Transverse colon (tissue), 4 donors: ENCODE results near the gene CFHR5. TPM values are rescaled to one million over a fixed set of nuclear protein-coding genes. Genes with fewer than 3 reads are reported as not detected.

Experiments used
- DNase-seq: peaks from one replicate; pipeline ENCODE4 v3.0.0-alpha.2; 2019
- H3K27ac ChIP-seq, 4 donors: fragments of 200-600 bp; sonication (generic); 2 replicates each; pipeline ENCODE4 v1.5.1; 2016 to 2018; ENCODE audit warnings: inconsistent platforms in 4 of 4
- H3K27me3 ChIP-seq: fragments of 200-600 bp; sonication (generic); 2 replicates; pipeline ENCODE4 v1.5.1; 2017; ENCODE audit warnings: inconsistent platforms
- H3K36me3 ChIP-seq, 4 donors: fragments of 200-600 bp; sonication (generic); 2 replicates each; pipeline ENCODE4 v1.5.1; 2017 to 2019; ENCODE audit warnings: inconsistent platforms in 4 of 4
- H3K4me1 ChIP-seq, 4 donors: fragments of 200-600 bp; sonication (generic); 2 replicates each; pipeline ENCODE4 v1.5.1; 2017 to 2020; ENCODE audit warnings: inconsistent platforms in 4 of 4
- H3K4me3 ChIP-seq, 4 donors: fragments of 200-600 bp; sonication (generic); 1 replicate in 1 of 4; 2 replicates in 3 of 4; pipeline versions ENCODE4 v1.5.1 to v1.6.1; 2017 to 2019; ENCODE audit warnings: inconsistent platforms in 4 of 4
- H3K9me3 ChIP-seq, 2 donors: fragments of 200-600 bp; sonication (generic); 2 replicates each; pipeline ENCODE4 v1.5.1; 2017 to 2019; ENCODE audit warnings: inconsistent platforms in 2 of 2
- EP300 ChIP-seq: sonication (generic); formaldehyde crosslinking; IDR thresholded peaks from one replicate; pipeline ENCODE4 v1.6.1; 2017; ENCODE audit warnings: antibody characterized with exemption, low read depth
- POLR2A ChIP-seq: fragments of 450-650 bp; IDR thresholded peaks from one replicate; pipeline ENCODE4 v1.6.1; 2016; ENCODE audit warnings: antibody characterized with exemption, mild to moderate bottlenecking, moderate library complexity
- POLR2AphosphoS5 ChIP-seq, 3 donors: sonication (generic); formaldehyde crosslinking; IDR thresholded peaks; one replicate each; pipeline ENCODE4 v1.6.1; 2016; ENCODE audit warnings: antibody characterized with exemption in 3 of 3
- WGBS, 2 donors: methylation state at CpG; one replicate each; pipeline ENCODE4 v1.1.5; 2018; ENCODE audit warnings: low coverage in 1 of 2; 5-methylcytosine and 5-hydroxymethylcytosine counted together
- in situ Hi-C, 4 donors: fragments of 200-750 bp; cut with MboI; loops; one replicate each; pipeline versions ENCODE4 v1.15.0 to v1.15.1; 2017; ENCODE audit warnings: low sequenced_read_pairs in 3 of 4, low pct_ligation_motif_present in 1 of 4, low pct_unique_long_range_greater_than_20kb in 1 of 4
- intact Hi-C: fragments of 100-400 bp; cut with DNase I; formaldehyde crosslinking; loops from one replicate; pipeline ENCODE4 v1.15.1; 2023; ENCODE audit warnings: low total_unique reads
- small RNA-seq, 4 donors: library from RNA; depleted of rRNA; stranded (forward); fragments of <200 nt; gene quantifications; one replicate each; pipeline ENCODE3, GENCODE V24; 2016
- total RNA-seq, 4 donors: library from RNA; depleted of rRNA; stranded (reverse); fragments of >200 nt; gene quantifications; one replicate each; pipeline ENCODE4 v1.1.0, GENCODE V29; 2016
- TF ChIP-seq, protein P1 (sequence below), 5 experiments: fragments of 200-600 bp in 3 of 5; fragments of 450-650 bp in 2 of 5; sonication (generic) in 3 of 5; IDR thresholded peaks; 1 replicate in 2 of 5; 2 replicates in 3 of 5; pipeline ENCODE4 v1.5.1; 2016 to 2017; ENCODE audit warnings: antibody characterized with exemption in 5 of 5, inconsistent platforms in 3 of 5, mild to moderate bottlenecking in 2 of 5, moderate library complexity in 1 of 5

The CFHR5 gene
- total RNA-seq, 4 donors from 2014 or later, result not detected

GRCh38 chr1:197036861-197037260 is 59.5 kb downstream of the CFHR5 start:
- Histone ChIP-seq H3K4me1 (no peaks in the 10 kb centered on the region), H3K9me3 (no peaks in the 10 kb centered on the region), H3K4me3 (no peak overlapping the region), H3K36me3 (no peaks in the 10 kb centered on the region), H3K27ac (no peak overlapping the region), H3K27me3 (no peaks in the 10 kb centered on the region)
- TF ChIP-seq EP300, result no peak
- TF ChIP-seq, protein P1, sequence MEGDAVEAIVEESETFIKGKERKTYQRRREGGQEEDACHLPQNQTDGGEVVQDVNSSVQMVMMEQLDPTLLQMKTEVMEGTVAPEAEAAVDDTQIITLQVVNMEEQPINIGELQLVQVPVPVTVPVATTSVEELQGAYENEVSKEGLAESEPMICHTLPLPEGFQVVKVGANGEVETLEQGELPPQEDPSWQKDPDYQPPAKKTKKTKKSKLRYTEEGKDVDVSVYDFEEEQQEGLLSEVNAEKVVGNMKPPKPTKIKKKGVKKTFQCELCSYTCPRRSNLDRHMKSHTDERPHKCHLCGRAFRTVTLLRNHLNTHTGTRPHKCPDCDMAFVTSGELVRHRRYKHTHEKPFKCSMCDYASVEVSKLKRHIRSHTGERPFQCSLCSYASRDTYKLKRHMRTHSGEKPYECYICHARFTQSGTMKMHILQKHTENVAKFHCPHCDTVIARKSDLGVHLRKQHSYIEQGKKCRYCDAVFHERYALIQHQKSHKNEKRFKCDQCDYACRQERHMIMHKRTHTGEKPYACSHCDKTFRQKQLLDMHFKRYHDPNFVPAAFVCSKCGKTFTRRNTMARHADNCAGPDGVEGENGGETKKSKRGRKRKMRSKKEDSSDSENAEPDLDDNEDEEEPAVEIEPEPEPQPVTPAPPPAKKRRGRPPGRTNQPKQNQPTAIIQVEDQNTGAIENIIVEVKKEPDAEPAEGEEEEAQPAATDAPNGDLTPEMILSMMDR (IDR thresholded peaks at IDR 0.05), result no peak
- TF ChIP-seq POLR2AphosphoS5 (IDR thresholded peaks at IDR 0.05), result no peak
- TF ChIP-seq POLR2A, result no peak
- intact Hi-C loops (no loop called here), in situ Hi-C loops (no loop called here)
- DNase-seq, result no peak
- WGBS, 2 donors, result 89 to 93% methylated on average over 3 of the region's 3 CpGs

- in situ Hi-C loops, result no loop called here
- DNase-seq, result no peak
- Histone ChIP-seq H3K27ac (no peak overlapping the region), H3K36me3 (no peaks in the 10 kb centered on the region), H3K4me1 (no peaks in the 10 kb centered on the region), H3K9me3 (no peaks in the 10 kb centered on the region), H3K4me3 (no peak overlapping the region), H3K27me3 (no peaks in the 10 kb centered on the region)
- intact Hi-C loops, result no loop called here
- no peak for TF ChIP-seq POLR2AphosphoS5 (IDR thresholded peaks at IDR 0.05)
- 43 to 57% methylated on average over 7 of the region's 7 CpGs for WGBS, 2 donors
Measured at GRCh38 chr1:197041486-197042353, 64.4 kb downstream of the CFHR5 start.

DNA sequence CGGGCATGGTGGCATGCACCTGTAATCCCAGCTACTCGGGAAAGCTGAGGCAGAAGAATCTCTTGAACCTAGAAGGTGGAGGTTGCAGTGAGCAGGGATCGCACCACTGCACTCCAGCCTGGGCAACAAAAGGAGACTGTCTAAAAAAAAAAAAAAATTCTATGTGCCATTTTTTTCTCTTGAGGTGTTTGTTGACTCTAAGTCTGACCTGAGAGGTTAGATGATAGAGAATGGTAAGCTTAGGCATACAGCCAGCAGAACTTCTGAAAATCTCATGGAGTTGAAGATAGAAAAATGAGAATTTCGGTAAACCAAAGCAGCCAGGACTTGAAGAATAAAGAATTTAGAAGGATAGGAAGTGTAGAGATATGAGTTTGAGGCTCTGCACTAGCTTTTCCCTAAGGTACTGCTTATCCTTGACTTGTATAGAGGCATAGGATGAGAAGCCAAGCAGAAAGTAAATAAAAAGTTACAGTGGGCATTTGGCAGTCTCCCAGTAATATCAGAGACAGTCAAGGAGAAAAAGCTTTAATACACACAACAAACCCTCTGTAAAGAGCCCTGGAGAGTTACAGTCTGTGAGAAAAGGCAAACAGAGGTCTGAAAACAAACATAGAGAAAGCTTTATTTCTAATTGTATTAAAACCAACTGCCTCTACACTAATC is 65.5 kb downstream of the CFHR5 start:
- Histone ChIP-seq H3K4me1 (no peaks in the 10 kb centered on the region), H3K36me3 (no peaks in the 10 kb centered on the region), H3K9me3 (no peaks in the 10 kb centered on the region), H3K4me3 (no peak overlapping the region), H3K27me3 (no peaks in the 10 kb centered on the region), H3K27ac (no peak overlapping the region)
- TF ChIP-seq, protein P1 (IDR thresholded peaks at IDR 0.05), result no peak
- TF ChIP-seq POLR2A, result no peak
- TF ChIP-seq EP300, result no peak
- no peak for TF ChIP-seq POLR2AphosphoS5 (IDR thresholded peaks at IDR 0.05)
- DNase-seq, result no peak
- in situ Hi-C loops (no loop called here), intact Hi-C loops (no loop called here)
- WGBS, 2 donors, result 71 to 88% methylated on average over 3 to 4 of the region's 4 CpGs

GRCh38 chr1:197049100-197049499 is 71.7 kb downstream of the CFHR5 start:
- Histone ChIP-seq H3K9me3 (no peaks in the 10 kb centered on the region), H3K27ac (no peak overlapping the region), H3K4me3 (no peak overlapping the region), H3K36me3 (no peaks in the 10 kb centered on the region), H3K4me1 (no peaks in the 10 kb centered on the region), H3K27me3 (no peaks in the 10 kb centered on the region)
- TF ChIP-seq POLR2AphosphoS5 (IDR thresholded peaks at IDR 0.05) (no peak), EP300 (no peak), POLR2A (no peak)
- in situ Hi-C loops (no loop called here), intact Hi-C loops (no loop called here)
- no peak for DNase-seq

Small RNA genes lying within 50 kb of the gene (small RNA-seq; reads per million reads assigned to genes)
- gene AL139418.1, result 0 reads per million in 4 donors

Other genes starting within 250 kb of the CFHR5 start
- gene CFHR3, start 202.7 kb upstream of the CFHR5 start, total RNA-seq, result under 1 TPM in 2 of 4 donors, not detected in 2; 0.32 to 0.55 TPM
- not detected for gene CFHR1, start 157.8 kb upstream of the CFHR5 start, total RNA-seq
- gene CFHR4, start 89.5 kb upstream of the CFHR5 start, total RNA-seq, result not detected
- not detected for gene CFHR2, start 33.8 kb upstream of the CFHR5 start, total RNA-seq
- gene F13B, start 89.7 kb downstream of the CFHR5 start, total RNA-seq, result not detected
- gene ASPM, start 169.1 kb downstream of the CFHR5 start, total RNA-seq, result 10 to 100 TPM in 1 of 4 donors, 1 to 10 TPM in 2, under 1 TPM in 1; 0.37 to 13.9 (median 2.5) TPM
- 1 to 10 TPM; 2.6 to 9.5 (median 7.0) TPM for gene ZBTB41, start 223.7 kb downstream of the CFHR5 start, total RNA-seq